SU-DHL-6 (cell line): ENCODE measurements around the gene DDX28.

Source experiments
- CTCF ChIP-seq: fragments of 200-600 bp; sonication (generic); IDR thresholded peaks from one replicate; pipeline ENCODE4 v1.5.1; 2017; ENCODE audit warnings: antibody characterized with exemption, mild to moderate bottlenecking, low read length, moderate library complexity; ENCODE audit not compliant: insufficient read depth, poor library complexity, severe bottlenecking
- EZH2phosphoT487 ChIP-seq: fragments of 200-600 bp; sonication (generic), shearing (Covaris generic); conservative IDR thresholded peaks from 2 replicates; pipeline ENCODE4 v1.6.1; 2018; ENCODE audit warnings: mild to moderate bottlenecking, antibody characterized with exemption, low read length, moderate library complexity, mixed read lengths

GRCh38 chr16:67992661-67993206 is 30.3 kb downstream of the DDX28 start:
- TF ChIP-seq CTCF, result no peak
- no peak for TF ChIP-seq EZH2phosphoT487
